Measurements from ENCODE around the gene DNASE1L3. TPM values are rescaled to one million over a fixed set of nuclear protein-coding genes. Genes with fewer than 3 reads are reported as not detected.

The DNASE1L3 gene
- total RNA-seq, 4 donors from 2014 or later, result 0.80 to 2.9 (median 2.2) TPM; not detected in 1

- DNase-seq (ENCODE audit: extremely low spot score), result no peak
- Histone ChIP-seq H3K4me1 (peaks cover 12 to 21% (median 14%) of the 10 kb centered on the region in 4 donors), H3K9me3 (no peaks in the 10 kb centered on the region), H3K4me3 (no peak overlapping the region), H3K27ac (replicated peaks in 1 of 4) (peak overlapping the region in 1 of 4 donors; percentile 40), H3K27me3 (no peaks in the 10 kb centered on the region), H3K36me3 (no peaks in the 10 kb centered on the region)
- intact Hi-C loops (cut with DNase I), result loop anchor here (5.0 kb wide), 1 partner anchor 40 kb away; no protein-coding TSS in a partner anchor
- TF ChIP-seq POLR2AphosphoS5 (IDR thresholded peaks at IDR 0.05), result peak in 1 of 2 donors; percentile 30
- TF ChIP-seq CTCF (IDR thresholded peaks at IDR 0.05), result peak; percentile 69 to 82 (median 75)
- no peak for TF ChIP-seq POLR2A (IDR thresholded peaks at IDR 0.05; ENCODE audit: low read depth)
- 32% methylated on average over 15 of the region's 15 CpGs for WGBS
These were observed 6.5 kb upstream of the DNASE1L3 start for GRCh38 chr3:58217209-58217811.

GRCh38 chr3:58216496-58217195, 5.9 kb upstream of the DNASE1L3 start:
- WGBS, result 88% methylated on average over 10 of the region's 10 CpGs
- Histone ChIP-seq H3K4me1 (peaks cover 12 to 21% (median 14%) of the 10 kb centered on the region in 4 donors), H3K27ac (replicated peaks in 1 of 4) (no peak overlapping the region), H3K4me3 (no peak overlapping the region), H3K9me3 (no peaks in the 10 kb centered on the region), H3K27me3 (no peaks in the 10 kb centered on the region), H3K36me3 (no peaks in the 10 kb centered on the region)
- no peak for DNase-seq (ENCODE audit: extremely low spot score)
- intact Hi-C loops (cut with DNase I), result loop anchor here (5.0 kb wide), 1 partner anchor 39 kb away; no protein-coding TSS in a partner anchor
- TF ChIP-seq POLR2AphosphoS5 (IDR thresholded peaks at IDR 0.05) (no peak), CTCF (IDR thresholded peaks at IDR 0.05) (no peak)

GRCh38 chr3:58215317-58216025, 4.7 kb upstream of the DNASE1L3 start:
- H3K27ac ChIP-seq (replicated peaks in 1 of 4), result no peak overlapping the region
- H3K36me3 ChIP-seq, result no peaks in the 10 kb centered on the region
- H3K4me3 ChIP-seq, result no peak overlapping the region
- TF ChIP-seq POLR2AphosphoS5 (IDR thresholded peaks at IDR 0.05), result no peak
- no peak for TF ChIP-seq POLR2A (IDR thresholded peaks at IDR 0.05; ENCODE audit: low read depth)
- no peak for TF ChIP-seq CTCF (IDR thresholded peaks at IDR 0.05)
- TF ChIP-seq EP300 (IDR thresholded peaks at IDR 0.05), result no peak
- H3K4me1 ChIP-seq, result peaks cover 12 to 21% (median 14%) of the 10 kb centered on the region in 4 donors
- intact Hi-C loops (cut with DNase I), result loop anchor here (5.0 kb wide), 1 partner anchor 38 kb away; no protein-coding TSS in a partner anchor
- no peaks in the 10 kb centered on the region for H3K9me3 ChIP-seq
- WGBS, result 83% methylated on average over 9 of the region's 10 CpGs
- no peak for DNase-seq (ENCODE audit: extremely low spot score)
- no peaks in the 10 kb centered on the region for H3K27me3 ChIP-seq

DNA sequence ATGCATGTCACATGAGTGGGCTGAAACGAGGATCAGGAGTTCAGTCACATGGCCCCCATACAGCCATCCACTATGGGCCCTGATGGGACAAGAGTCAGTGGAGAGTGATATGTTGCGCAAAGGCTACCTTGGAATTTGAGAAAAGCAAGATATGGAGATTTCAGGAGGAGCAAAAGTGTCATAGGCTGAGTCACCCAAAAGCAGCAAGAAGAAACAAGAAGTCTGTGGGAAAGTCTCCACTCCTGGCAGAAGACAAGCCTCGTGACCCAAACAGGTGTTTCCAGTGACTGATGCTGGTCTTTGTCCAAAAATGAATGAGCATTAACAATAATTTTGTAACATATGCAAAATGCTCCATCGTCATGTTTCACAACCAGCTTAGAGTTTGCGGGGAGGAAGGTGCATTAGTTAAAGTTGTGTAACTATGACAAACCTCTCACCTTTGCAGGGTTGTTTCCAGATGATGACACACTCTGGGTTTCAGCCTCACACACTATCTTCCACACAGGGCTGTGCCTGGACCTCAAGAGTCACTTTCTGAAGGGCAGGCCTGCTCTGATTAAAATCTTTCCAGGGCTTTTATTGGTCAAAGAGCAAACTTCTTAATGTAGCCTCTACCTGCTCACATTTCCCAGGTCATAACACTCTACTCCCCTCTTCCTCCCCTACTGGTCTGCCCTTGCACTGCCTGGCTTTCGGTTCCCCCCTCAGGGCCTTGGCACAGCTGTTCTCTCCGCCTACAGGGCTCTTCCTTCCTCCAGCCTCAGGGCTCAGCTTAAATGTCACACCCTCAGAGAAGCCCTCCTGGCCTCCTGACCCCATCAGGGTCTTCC, 3.9 kb upstream of the DNASE1L3 start:
- Histone ChIP-seq H3K4me1 (peaks cover 12 to 21% (median 14%) of the 10 kb centered on the region in 4 donors), H3K36me3 (no peaks in the 10 kb centered on the region), H3K9me3 (no peaks in the 10 kb centered on the region), H3K27ac (replicated peaks in 1 of 4) (no peak overlapping the region), H3K27me3 (no peaks in the 10 kb centered on the region), H3K4me3 (no peak overlapping the region)
- 71% methylated on average over 7 of the region's 7 CpGs for whole genome bisulfite sequencing
- TF ChIP-seq POLR2AphosphoS5 (IDR thresholded peaks at IDR 0.05), result no peak
- no peak for TF ChIP-seq EP300 (IDR thresholded peaks at IDR 0.05)
- no peak for TF ChIP-seq CTCF (IDR thresholded peaks at IDR 0.05)
- no peak for TF ChIP-seq POLR2A (IDR thresholded peaks at IDR 0.05; ENCODE audit: low read depth)
- intact Hi-C loops (cut with DNase I), result loop anchor here (5.0 kb wide), 1 partner anchor 37 kb away; no protein-coding TSS in a partner anchor
- DNase-seq (ENCODE audit: extremely low spot score), result no peak

All from esophagus muscularis mucosa (tissue), 4 donors.